IPS DF 6.9 (cell line): Measurements from ENCODE around the gene OGFOD3.

Experiments
- DNase-seq: peaks from one replicate; pipeline ENCODE4 v3.0.0-alpha.2; 2013; ENCODE audit warnings: low read depth, low spot score
- H3K27ac ChIP-seq: one replicate; pipeline ENCODE4 v1.5.1; 2013; ENCODE audit warnings: low read length, control low read depth
- H3K27me3 ChIP-seq: 2 replicates; pipeline ENCODE4 v1.6.1; 2013; ENCODE audit warnings: mild to moderate bottlenecking, low read length; ENCODE audit not compliant: control insufficient read depth, insufficient read depth
- H3K36me3 ChIP-seq: 2 replicates; pipeline ENCODE4 v1.6.1; 2013; ENCODE audit warnings: low read length; ENCODE audit not compliant: control insufficient read depth, insufficient read depth
- H3K4me1 ChIP-seq: 2 replicates; pipeline ENCODE4 v1.6.1; 2013; ENCODE audit warnings: low read length; ENCODE audit not compliant: control insufficient read depth, insufficient read depth
- H3K4me3 ChIP-seq: 2 replicates; pipeline ENCODE4 v1.5.1; 2013; ENCODE audit warnings: mild to moderate bottlenecking, low read length
- H3K9me3 ChIP-seq: 2 replicates; pipeline ENCODE4 v1.6.1; 2013; ENCODE audit warnings: low read length, inconsistent platforms; ENCODE audit not compliant: control insufficient read depth, insufficient read depth
- WGBS: extraction: QIAGEN DNeasy Blood & Tissue Kit; methylation state at CpG from one replicate; pipeline ENCODE4 v1.1.7; 2013; ENCODE audit warnings: mixed read lengths, missing lambda C conversion rate; ENCODE audit not compliant: insufficient read length, insufficient coverage; 5-methylcytosine and 5-hydroxymethylcytosine counted together

Gene OGFOD3

DNA sequence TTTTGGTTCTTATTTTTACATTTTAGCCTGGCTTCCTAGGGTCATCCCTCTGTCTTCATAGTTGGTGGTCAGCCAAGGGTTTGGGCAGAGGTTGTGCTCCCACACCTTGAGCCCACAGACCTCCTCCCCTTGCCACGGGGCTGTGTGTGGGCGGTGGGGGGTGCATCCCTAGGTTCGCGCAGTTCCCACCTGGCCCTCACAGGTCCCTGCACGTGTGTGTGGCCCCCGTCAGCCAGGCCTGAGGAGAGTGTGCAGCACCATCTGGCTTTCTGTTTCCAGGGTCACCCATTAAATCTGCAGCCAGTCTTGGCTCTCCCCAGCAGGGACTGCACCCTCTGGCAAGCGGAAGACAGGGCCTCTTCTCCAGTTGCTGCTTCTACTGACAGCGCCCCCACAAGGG, 13.6 kb upstream of the OGFOD3 start:
- H3K27ac ChIP-seq = no peak overlapping the region

DNA sequence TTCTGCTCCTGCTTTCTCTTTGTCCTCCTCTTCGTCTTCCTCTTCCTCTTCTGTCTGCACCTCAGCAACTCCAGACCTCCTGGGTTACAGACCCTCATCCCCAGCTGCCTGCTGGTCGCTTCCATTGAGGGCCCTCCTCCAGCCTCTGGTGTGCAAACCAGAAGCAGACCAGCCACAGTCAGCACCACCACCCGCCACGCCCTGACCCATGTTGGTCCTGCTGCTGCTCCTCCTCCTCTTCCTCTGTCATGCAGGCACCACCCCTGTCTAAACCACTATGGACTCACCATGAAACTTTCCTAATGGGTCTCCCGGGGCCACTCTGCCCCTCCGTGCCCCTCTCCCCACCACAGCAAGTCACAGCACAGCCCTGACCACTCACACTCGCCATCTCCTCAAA, 11.4 kb upstream of the OGFOD3 start:
- H3K27ac ChIP-seq = no peak overlapping the region
- no peaks in the 10 kb centered on the region for H3K36me3 ChIP-seq
- H3K27me3 ChIP-seq = no peaks in the 10 kb centered on the region
- no peak for DNase-seq
- no CpG with 5 or more reads among the region's 7 CpGs for WGBS
- H3K9me3 ChIP-seq = no peaks in the 10 kb centered on the region
- no peak overlapping the region for H3K4me3 ChIP-seq
- H3K4me1 ChIP-seq = no peaks in the 10 kb centered on the region; the same call in 1 of the 2 replicates

More for the DNA sequence above, 13.6 kb upstream of the OGFOD3 start:
- peaks cover 2% of the 10 kb centered on the region; the same call in 1 of the 2 replicates for H3K36me3 ChIP-seq
- H3K9me3 ChIP-seq = no peaks in the 10 kb centered on the region
- no peak overlapping the region for H3K4me3 ChIP-seq
- no CpG with 5 or more reads among the region's 8 CpGs for WGBS
- no peak for DNase-seq
- no peaks in the 10 kb centered on the region for H3K27me3 ChIP-seq
- H3K4me1 ChIP-seq = no peaks in the 10 kb centered on the region; the same call in 1 of the 2 replicates

DNA sequence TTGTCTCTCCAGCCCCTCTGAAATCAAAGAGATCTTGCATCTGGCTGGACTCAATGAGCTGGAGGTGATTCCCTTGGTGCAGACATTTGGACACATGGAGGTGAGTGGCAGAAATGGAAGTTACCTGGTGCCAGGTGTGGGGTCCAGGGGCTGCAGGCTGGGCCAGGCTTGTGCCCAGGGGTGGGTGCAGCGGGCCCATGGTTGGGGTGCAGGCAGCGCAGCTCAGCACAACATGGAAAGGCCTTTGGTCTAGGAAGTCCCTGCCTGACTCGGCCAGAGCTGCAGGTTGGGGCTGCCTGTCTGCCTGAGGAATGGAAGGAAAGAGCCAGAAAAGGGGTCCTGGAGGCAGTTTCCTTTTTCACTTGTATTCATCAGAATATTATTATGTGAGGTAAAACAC, 10.2 kb upstream of the OGFOD3 start:
- WGBS = no CpG with 5 or more reads among the region's 3 CpGs
- no peaks in the 10 kb centered on the region for H3K9me3 ChIP-seq

DNA sequence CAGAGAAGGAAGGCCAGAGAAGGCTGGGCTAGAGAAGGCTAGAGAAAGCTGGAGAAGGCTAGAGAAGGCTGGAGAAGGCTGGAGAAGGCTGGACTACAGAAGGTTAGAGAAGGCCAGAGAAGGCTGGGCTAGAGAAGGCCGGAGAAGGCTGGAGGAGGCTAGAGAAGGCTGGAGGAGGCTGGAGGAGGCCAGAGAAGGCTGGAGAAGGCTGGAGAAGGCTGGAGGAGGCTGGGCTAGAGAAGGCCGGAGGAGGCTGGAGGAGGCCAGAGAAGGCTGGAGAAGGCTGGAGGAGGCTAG, 6.4 kb upstream of the OGFOD3 start:
- no peak overlapping the region for H3K27ac ChIP-seq
- DNase-seq = no peak
- peaks cover 1% of the 10 kb centered on the region; the same call in 1 of the 2 replicates for H3K4me1 ChIP-seq
- no peaks in the 10 kb centered on the region for H3K36me3 ChIP-seq
- H3K4me3 ChIP-seq = no peak overlapping the region
- no peaks in the 10 kb centered on the region for H3K27me3 ChIP-seq
- H3K9me3 ChIP-seq = no peaks in the 10 kb centered on the region
- WGBS = no CpG with 5 or more reads among the region's 2 CpGs

More for the DNA sequence above, 10.2 kb upstream of the OGFOD3 start:
- no peaks in the 10 kb centered on the region for H3K36me3 ChIP-seq
- no peak for DNase-seq
- H3K4me3 ChIP-seq = no peak overlapping the region
- no peak overlapping the region for H3K27ac ChIP-seq
- H3K4me1 ChIP-seq = peaks cover 1% of the 10 kb centered on the region; the same call in 1 of the 2 replicates
- H3K27me3 ChIP-seq = no peaks in the 10 kb centered on the region

DNA sequence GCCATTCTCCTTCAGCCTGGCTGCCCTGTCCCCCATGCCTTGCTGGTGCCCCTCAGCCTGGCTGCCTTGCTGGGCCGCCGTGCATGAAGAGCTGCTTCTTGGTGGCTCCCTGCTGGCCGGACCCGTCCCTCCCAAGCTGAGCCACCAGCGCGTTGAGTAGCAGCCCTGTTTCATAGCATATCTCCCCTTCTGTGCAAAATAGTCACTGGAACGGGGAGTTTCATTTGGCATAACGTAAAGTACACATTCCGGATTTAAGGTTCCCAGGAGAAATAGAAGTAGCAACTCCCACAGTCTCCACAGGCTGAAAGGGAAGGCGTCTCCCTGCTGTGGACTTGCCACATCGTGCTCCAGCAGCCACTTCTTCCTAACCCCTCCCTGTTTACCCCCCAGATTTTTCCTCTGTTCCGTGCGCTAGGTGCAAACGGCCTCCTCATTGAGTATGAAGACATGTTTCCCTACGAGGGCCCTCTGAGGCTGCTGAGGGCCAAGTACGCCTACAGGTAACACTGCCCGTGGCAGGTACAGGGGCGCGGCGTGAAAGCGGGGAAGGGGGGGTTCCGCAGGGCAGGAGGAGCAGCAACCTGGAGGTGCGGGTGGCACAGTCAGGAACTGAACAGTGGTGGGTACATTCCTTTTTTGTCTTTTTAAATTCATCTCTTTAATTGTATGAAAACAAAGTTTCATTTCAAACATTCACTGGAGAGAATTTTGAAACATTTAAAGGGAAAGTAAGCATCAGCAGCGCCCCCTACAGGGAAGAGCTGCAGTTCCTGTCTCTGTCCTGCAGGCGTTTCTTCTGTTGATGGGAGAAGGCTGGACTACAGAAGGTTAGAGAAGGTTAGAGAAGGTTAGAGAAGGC, 5.8 kb upstream of the OGFOD3 start:
- H3K27ac ChIP-seq = no peak overlapping the region
- H3K27me3 ChIP-seq = no peaks in the 10 kb centered on the region
- DNase-seq = no peak
- H3K4me1 ChIP-seq = peaks cover 1% of the 10 kb centered on the region; the same call in 1 of the 2 replicates
- no peaks in the 10 kb centered on the region for H3K36me3 ChIP-seq
- no peak overlapping the region for H3K4me3 ChIP-seq
- H3K9me3 ChIP-seq = no peaks in the 10 kb centered on the region
- WGBS = no CpG with 5 or more reads among the region's 25 CpGs

DNA sequence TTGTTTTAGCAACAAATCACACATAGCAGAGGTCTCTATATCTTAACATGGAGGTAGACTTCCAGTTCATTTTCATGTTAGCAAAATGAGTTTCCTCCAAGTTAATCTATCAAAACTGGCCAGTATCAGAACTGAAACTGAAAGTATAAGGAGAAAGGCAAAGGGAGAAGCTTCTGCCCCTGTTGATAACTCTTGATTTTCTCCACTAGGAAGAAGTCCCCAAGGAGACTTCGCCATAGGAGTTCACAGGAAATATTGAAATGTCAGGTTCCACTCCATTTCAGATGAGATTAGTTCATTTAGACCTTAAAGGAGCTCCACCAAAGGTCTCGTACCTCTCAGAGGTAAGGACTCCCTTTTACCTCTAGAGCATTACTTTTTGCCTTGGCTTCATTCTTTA, 1.2 kb upstream of the OGFOD3 start:
- H3K27ac ChIP-seq = no peak overlapping the region
- H3K4me3 ChIP-seq = no peak overlapping the region

DNA sequence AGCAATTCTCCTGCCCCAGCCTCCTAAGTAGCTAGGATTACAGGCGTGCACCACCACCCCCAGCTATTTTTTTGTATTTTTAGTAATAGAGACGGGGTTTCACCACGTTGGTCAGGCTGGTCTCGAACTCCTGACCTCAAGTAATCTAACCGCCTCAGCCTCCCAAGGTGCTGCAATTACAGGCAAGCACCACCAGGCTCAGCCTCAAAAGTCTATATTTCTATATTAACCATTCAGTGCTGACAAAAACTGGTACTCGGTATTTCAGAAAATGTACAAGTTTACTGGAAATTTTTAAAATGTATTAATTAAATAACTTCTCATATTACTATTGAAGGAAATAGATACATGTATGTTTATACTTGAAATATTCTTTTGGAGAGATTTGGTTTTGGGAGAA, 1.6 kb downstream of the OGFOD3 start:
- Histone ChIP-seq H3K27ac (no peak overlapping the region), H3K4me3 (no peak overlapping the region), H3K9me3 (no peaks in the 10 kb centered on the region), H3K4me1 (no peaks in the 10 kb centered on the region), H3K36me3 (no peaks in the 10 kb centered on the region), H3K27me3 (no peaks in the 10 kb centered on the region)
- no CpG with 5 or more reads among the region's 6 CpGs for WGBS
- DNase-seq = no peak

More for the DNA sequence above, 1.2 kb upstream of the OGFOD3 start:
- Histone ChIP-seq H3K4me1 (peaks cover 1% of the 10 kb centered on the region; the same call in 1 of the 2 replicates), H3K27me3 (no peaks in the 10 kb centered on the region), H3K36me3 (no peaks in the 10 kb centered on the region), H3K9me3 (no peaks in the 10 kb centered on the region)
- DNase-seq = no peak
- no CpG with 5 or more reads among the region's 2 CpGs for WGBS

DNA sequence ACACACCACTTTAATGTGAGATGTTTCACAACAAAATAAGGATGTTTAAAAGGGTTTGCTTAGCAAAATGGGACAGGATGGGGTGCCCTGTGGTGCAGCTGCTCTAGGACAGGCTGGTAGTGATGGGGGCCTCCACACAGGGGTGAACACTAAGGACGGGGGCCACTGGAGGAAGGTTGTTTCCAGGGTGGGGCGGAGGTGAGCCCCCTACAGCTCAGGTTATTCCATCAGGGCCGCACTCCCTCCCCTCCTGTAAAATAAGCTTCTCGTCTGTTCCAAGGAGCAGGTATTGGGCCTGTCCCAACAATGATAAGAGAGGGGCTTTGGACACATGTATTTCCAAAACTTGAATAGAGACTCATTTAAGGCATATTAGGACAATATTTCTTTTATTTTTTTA, 2.1 kb downstream of the OGFOD3 start:
- H3K4me1 ChIP-seq = no peaks in the 10 kb centered on the region
- no peak for DNase-seq
- no CpG with 5 or more reads among the region's 4 CpGs for WGBS

DNA sequence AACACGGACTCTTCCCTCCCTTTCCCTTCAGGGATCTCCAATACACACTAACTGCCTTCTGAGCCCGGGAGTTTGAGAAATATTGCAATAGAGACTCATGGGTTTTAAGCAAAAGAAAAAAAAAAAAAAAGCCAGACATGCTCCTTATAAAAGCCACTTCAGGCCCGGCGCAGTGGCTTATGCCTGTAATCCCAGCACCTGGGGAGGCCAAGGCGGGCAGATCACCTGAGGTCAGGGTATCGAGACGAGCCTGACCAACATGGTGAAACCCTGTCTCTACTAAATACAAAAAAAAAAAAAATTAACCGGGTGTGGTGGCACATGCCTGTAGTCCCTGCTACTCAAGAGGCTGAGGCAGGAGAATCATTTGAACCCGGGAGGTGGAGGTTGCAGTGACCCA, 2.6 kb downstream of the OGFOD3 start:
- H3K9me3 ChIP-seq = no peaks in the 10 kb centered on the region
- no peak overlapping the region for H3K4me3 ChIP-seq
- H3K27me3 ChIP-seq = no peaks in the 10 kb centered on the region
- H3K4me1 ChIP-seq = no peaks in the 10 kb centered on the region
- no peak overlapping the region for H3K27ac ChIP-seq
- no peaks in the 10 kb centered on the region for H3K36me3 ChIP-seq
- no peak for DNase-seq
- WGBS = no CpG with 5 or more reads among the region's 9 CpGs

More for the DNA sequence above, 2.1 kb downstream of the OGFOD3 start:
- no peaks in the 10 kb centered on the region for H3K9me3 ChIP-seq
- no peak overlapping the region for H3K27ac ChIP-seq
- H3K36me3 ChIP-seq = no peaks in the 10 kb centered on the region
- no peak overlapping the region for H3K4me3 ChIP-seq
- H3K27me3 ChIP-seq = no peaks in the 10 kb centered on the region

DNA sequence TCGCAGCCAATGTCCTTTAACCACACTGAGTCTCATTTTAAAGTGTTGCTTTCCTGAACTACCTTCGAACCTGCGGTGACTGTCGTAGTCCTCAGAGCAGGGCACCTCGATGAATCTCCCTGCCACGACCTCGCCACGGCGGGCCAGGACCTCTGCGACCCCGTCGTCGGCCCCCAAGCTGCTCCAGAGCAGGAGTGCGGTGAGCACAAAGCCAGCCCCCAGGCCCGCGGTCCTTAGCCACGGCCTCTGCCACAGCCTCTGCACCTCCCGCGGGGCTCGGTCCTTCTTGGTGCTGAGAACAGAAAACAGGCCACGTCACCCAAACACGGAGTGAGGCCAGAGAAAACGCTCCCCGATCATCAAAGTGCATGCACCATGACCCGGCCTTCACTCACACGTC, 3.0 kb downstream of the OGFOD3 start:
- H3K36me3 ChIP-seq = no peaks in the 10 kb centered on the region
- no peaks in the 10 kb centered on the region for H3K4me1 ChIP-seq
- H3K27ac ChIP-seq = no peak overlapping the region
- no CpG with 5 or more reads among the region's 26 CpGs for WGBS
- no peak for DNase-seq
- no peak overlapping the region for H3K4me3 ChIP-seq
- H3K9me3 ChIP-seq = no peaks in the 10 kb centered on the region
- no peaks in the 10 kb centered on the region for H3K27me3 ChIP-seq
